Measurements from ENCODE around the gene GGT7. TPM values are rescaled to one million over a fixed set of nuclear protein-coding genes. Genes with fewer than 3 reads are reported as not detected.

GGT7 gene
- polyA plus RNA-seq, 1 donor from 2014 or later: 42.9 TPM

GRCh38 chr20:34891166-34892062 lies 18.8 kb upstream of the GGT7 start:
- no peaks in the 10 kb centered on the region for H3K9me2 ChIP-seq (ENCODE audit: insufficient read depth, low read length)
- H3K9ac ChIP-seq (ENCODE audit: low read length): no peak overlapping the region
- TF ChIP-seq TAF1 (IDR thresholded peaks at IDR 0.05; ENCODE audit: low read depth): no peak
- TF ChIP-seq MXI1 (conservative IDR thresholded peaks at IDR 0.05; ENCODE audit: poor library complexity, severe bottlenecking): no peak
- TF ChIP-seq, protein P1, sequence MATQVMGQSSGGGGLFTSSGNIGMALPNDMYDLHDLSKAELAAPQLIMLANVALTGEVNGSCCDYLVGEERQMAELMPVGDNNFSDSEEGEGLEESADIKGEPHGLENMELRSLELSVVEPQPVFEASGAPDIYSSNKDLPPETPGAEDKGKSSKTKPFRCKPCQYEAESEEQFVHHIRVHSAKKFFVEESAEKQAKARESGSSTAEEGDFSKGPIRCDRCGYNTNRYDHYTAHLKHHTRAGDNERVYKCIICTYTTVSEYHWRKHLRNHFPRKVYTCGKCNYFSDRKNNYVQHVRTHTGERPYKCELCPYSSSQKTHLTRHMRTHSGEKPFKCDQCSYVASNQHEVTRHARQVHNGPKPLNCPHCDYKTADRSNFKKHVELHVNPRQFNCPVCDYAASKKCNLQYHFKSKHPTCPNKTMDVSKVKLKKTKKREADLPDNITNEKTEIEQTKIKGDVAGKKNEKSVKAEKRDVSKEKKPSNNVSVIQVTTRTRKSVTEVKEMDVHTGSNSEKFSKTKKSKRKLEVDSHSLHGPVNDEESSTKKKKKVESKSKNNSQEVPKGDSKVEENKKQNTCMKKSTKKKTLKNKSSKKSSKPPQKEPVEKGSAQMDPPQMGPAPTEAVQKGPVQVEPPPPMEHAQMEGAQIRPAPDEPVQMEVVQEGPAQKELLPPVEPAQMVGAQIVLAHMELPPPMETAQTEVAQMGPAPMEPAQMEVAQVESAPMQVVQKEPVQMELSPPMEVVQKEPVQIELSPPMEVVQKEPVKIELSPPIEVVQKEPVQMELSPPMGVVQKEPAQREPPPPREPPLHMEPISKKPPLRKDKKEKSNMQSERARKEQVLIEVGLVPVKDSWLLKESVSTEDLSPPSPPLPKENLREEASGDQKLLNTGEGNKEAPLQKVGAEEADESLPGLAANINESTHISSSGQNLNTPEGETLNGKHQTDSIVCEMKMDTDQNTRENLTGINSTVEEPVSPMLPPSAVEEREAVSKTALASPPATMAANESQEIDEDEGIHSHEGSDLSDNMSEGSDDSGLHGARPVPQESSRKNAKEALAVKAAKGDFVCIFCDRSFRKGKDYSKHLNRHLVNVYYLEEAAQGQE (IDR thresholded peaks at IDR 0.05; ENCODE audit: borderline replicate concordance): no peak
- no peak for TF ChIP-seq RAD21 (conservative IDR thresholded peaks at IDR 0.05)
- TF ChIP-seq POLR2AphosphoS5 (IDR thresholded peaks at IDR 0.05): no peak
- no peak for TF ChIP-seq CTCF (IDR thresholded peaks at IDR 0.05; ENCODE audit: poor library complexity, severe bottlenecking)
- no peak for TF ChIP-seq EP300 (conservative IDR thresholded peaks at IDR 0.05; ENCODE audit: poor library complexity, severe bottlenecking)
- H4K20me1 ChIP-seq (ENCODE audit: insufficient read depth): no peaks in the 10 kb centered on the region
- no peak overlapping the region for H3K4me3 ChIP-seq (ENCODE audit: low read length)
- no peaks in the 10 kb centered on the region for H3K36me3 ChIP-seq (ENCODE audit: insufficient read depth, low read length)
- no peaks in the 10 kb centered on the region for H3K79me2 ChIP-seq (replicated peaks; ENCODE audit: insufficient read depth, low read length)
- no peak overlapping the region for H2AFZ ChIP-seq (ENCODE audit: low read depth, low read length)
- no peaks in the 10 kb centered on the region for H3K27me3 ChIP-seq (ENCODE audit: insufficient read depth, low read depth, low read length)
- H3K4me2 ChIP-seq (ENCODE audit: low read length): no peak overlapping the region
- H3F3A ChIP-seq (ENCODE audit: insufficient read depth, low read length, poor library complexity, severe bottlenecking): no peaks in the 10 kb centered on the region
- no peak overlapping the region for H3K27ac ChIP-seq (ENCODE audit: low read length)
- no peaks in the 10 kb centered on the region for H3K9me3 ChIP-seq (ENCODE audit: low read length)

DNA sequence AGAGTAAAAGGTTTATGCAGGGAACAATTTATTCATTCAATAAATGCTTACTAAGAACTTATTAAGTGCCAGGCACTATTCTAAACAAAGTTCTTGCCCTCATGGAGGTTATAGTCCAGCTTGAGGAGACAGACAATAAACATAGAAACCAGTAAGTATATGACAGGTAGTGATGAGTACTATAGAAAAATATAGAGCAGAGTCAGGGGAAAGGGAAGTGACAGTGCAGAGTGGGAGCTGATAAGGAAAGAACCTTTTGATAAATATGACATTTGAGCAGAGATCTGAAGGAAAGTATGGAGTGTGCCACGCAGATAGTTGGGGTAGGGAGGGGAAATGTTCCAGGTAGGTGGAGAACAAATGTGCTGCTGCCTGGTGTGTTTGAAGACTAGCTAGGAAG lies 15.8 kb upstream of the GGT7 start:
- no peaks in the 10 kb centered on the region for H3K9me2 ChIP-seq (ENCODE audit: insufficient read depth, low read length)
- no peak overlapping the region for H3K4me3 ChIP-seq (ENCODE audit: low read length)
- no peaks in the 10 kb centered on the region for H3K27me3 ChIP-seq (ENCODE audit: insufficient read depth, low read depth, low read length)
- H3K36me3 ChIP-seq (ENCODE audit: insufficient read depth, low read length): no peaks in the 10 kb centered on the region
- no peak overlapping the region for H3K4me2 ChIP-seq (ENCODE audit: low read length)
- H3F3A ChIP-seq (ENCODE audit: insufficient read depth, low read length, poor library complexity, severe bottlenecking): no peaks in the 10 kb centered on the region
- H3K79me2 ChIP-seq (replicated peaks; ENCODE audit: insufficient read depth, low read length): no peaks in the 10 kb centered on the region
- H3K9me3 ChIP-seq (ENCODE audit: low read length): no peaks in the 10 kb centered on the region
- no peak overlapping the region for H3K27ac ChIP-seq (ENCODE audit: low read length)
- no peak overlapping the region for H3K9ac ChIP-seq (ENCODE audit: low read length)
- no peaks in the 10 kb centered on the region for H4K20me1 ChIP-seq (ENCODE audit: insufficient read depth)
- no peak overlapping the region for H2AFZ ChIP-seq (ENCODE audit: low read depth, low read length)
- TF ChIP-seq TAF1 (IDR thresholded peaks at IDR 0.05; ENCODE audit: low read depth): no peak
- no peak for TF ChIP-seq MXI1 (conservative IDR thresholded peaks at IDR 0.05; ENCODE audit: poor library complexity, severe bottlenecking)
- TF ChIP-seq POLR2AphosphoS5 (IDR thresholded peaks at IDR 0.05): no peak
- TF ChIP-seq SMC3 (conservative IDR thresholded peaks at IDR 0.05; ENCODE audit: poor library complexity): no peak
- TF ChIP-seq, protein P1 (IDR thresholded peaks at IDR 0.05; ENCODE audit: borderline replicate concordance): no peak
- no peak for TF ChIP-seq RAD21 (conservative IDR thresholded peaks at IDR 0.05)
- TF ChIP-seq CTCF (IDR thresholded peaks at IDR 0.05; ENCODE audit: poor library complexity, severe bottlenecking): no peak
- TF ChIP-seq EP300 (conservative IDR thresholded peaks at IDR 0.05; ENCODE audit: poor library complexity, severe bottlenecking): no peak
- TF ChIP-seq EZH2 (IDR thresholded peaks at IDR 0.05; ENCODE audit: borderline replicate concordance, insufficient read depth, low read length, poor library complexity, severe bottlenecking): no peak
